HL-60 (cell line): Measurements from ENCODE around the gene RBM43.
"Not testable (repeated sequence)": the region's sequence is repeated elsewhere in the genome, so short reads cannot be mapped to it uniquely, and the experiment has no call there.

Experiments
- POLR2AphosphoS5 ChIP-seq: IDR thresholded peaks from 2 replicates; pipeline ENCODE4 v1.6.1; 2012; ENCODE audit warnings: low read depth
- REST ChIP-seq: IDR thresholded peaks from 2 replicates; pipeline ENCODE4 v1.6.1; 2012; ENCODE audit warnings: low read depth; ENCODE audit not compliant: insufficient replicate concordance
- TF ChIP-seq, protein P1 (sequence below): IDR thresholded peaks from one replicate; pipeline ENCODE4 v1.5.1; 2011; ENCODE audit warnings: low read length, control low read depth, inconsistent platforms; ENCODE audit not compliant: insufficient read depth

- TF ChIP-seq, protein P1, sequence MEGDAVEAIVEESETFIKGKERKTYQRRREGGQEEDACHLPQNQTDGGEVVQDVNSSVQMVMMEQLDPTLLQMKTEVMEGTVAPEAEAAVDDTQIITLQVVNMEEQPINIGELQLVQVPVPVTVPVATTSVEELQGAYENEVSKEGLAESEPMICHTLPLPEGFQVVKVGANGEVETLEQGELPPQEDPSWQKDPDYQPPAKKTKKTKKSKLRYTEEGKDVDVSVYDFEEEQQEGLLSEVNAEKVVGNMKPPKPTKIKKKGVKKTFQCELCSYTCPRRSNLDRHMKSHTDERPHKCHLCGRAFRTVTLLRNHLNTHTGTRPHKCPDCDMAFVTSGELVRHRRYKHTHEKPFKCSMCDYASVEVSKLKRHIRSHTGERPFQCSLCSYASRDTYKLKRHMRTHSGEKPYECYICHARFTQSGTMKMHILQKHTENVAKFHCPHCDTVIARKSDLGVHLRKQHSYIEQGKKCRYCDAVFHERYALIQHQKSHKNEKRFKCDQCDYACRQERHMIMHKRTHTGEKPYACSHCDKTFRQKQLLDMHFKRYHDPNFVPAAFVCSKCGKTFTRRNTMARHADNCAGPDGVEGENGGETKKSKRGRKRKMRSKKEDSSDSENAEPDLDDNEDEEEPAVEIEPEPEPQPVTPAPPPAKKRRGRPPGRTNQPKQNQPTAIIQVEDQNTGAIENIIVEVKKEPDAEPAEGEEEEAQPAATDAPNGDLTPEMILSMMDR = not testable (repeated sequence)
- TF ChIP-seq POLR2AphosphoS5, REST: not testable (repeated sequence)
Observed at GRCh38 chr2:151295926-151296325, 34.3 kb upstream of the RBM43 start.
